Activated CD4-positive, alpha-beta T cell treated with anti-CD3 and anti-CD28 coated beads, Interleukin-2, amount 50 U/mL, for 16 hours (primary cell): Measurements from ENCODE around the gene ZNF518A.
"Not testable (repeated sequence)": the region's sequence is repeated elsewhere in the genome, so short reads cannot be mapped to it uniquely, and the experiment has no call there.

ENCODE experiments used
- DNase-seq: peaks from one replicate; pipeline ENCODE4 v3.0.0-alpha.2; 2020

ZNF518A gene

DNA sequence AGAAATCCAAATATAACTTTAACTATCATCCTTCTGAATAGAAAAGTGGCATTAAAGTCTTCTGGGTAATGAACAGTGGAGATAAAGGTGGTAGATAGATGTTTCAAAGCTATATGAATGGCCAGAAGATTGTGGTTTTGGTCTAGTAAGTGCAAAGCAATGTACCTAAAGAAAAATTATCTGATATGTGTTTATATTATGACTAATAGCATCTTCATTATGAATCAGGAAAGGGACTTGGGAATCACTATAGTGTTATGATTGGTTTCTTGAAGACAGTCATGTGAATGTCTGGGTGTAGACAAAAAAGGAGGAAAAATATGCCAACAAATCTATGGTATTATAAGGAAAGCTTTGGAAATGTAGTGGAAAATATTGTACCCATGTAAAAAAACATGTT is 3.0 kb downstream of the ZNF518A start:
- peak; percentile 20 for DNase-seq

DNA sequence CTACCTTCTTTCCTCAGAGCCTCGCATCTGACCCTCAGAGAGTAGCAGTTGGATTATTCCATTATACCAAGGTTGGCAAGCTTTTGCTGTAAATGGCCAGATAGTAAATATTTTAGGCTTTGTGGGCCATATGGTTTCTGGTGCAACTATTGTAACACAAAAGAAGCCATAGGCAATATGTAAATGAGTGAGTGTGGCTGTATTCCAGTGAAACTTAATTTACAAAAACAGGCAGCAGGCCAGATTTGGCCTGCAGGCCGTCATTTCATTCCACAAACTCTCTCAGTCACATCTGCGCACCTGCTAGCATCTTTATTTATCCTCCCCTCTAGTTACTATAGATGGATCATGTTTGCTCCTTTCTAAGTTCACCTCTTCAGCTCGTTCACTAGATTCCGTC is 6.7 kb downstream of the ZNF518A start:
- no peak for DNase-seq

DNA sequence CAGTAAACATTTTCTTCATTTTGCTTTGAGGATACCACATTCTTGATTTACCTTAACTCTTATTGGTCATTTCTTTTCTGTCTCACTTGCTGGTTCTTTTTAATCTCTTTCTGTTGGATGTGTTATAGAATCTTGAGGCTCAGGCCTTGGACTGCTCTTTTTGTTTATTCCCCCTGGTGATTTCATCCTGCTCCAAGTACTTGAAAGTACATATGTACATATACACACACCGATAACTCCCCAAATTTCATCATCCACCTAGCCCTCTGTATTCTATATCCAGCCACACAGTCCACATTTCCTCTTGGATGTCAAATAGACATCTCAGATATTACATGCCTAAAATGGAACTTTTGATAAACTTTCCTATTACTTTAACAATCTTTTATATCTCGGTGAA is 7.5 kb downstream of the ZNF518A start:
- no peak for DNase-seq

DNA sequence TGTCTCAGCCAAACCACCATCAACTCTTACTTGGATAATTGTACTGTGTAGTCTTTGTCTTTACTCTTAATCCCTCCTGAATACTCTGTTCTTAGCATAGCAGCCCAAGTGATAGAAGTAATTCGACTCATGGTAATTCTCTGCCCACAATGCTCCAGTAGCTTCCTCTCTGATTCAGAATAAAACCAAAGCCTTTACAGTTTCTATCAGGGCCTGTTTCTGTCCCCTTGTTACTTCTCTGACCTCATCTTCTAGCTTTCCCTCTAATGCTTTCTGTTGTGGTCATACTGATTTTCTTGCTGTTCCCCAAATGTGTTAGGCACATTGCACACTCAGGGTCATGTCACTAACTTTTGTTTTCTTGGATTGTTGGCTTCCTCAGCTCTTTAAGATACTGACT is 8.0 kb downstream of the ZNF518A start:
- DNase-seq, result peak; percentile 75

DNA sequence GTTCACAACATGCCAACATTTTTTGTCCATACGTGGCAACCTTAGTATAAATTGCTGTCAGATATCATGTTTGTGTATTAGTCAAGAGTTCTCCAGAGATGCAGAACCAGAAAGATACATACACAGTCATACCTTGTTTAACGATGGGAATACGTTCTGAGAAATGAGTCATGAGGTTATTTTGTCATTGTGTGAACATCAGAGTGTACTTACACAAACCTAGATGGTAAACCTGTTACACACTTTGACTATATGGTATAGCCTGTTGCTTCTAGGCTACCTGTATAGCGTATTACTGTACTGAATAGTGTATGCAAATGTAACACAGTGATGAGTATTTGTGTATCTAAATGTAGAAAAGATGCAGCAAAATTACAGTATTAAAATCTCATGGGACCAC is 22.3 kb downstream of the ZNF518A start:
- DNase-seq, result peak; percentile 60

GRCh38 chr10:96153070-96153469 is 23.0 kb downstream of the ZNF518A start:
- peak; percentile 43 for DNase-seq

DNA sequence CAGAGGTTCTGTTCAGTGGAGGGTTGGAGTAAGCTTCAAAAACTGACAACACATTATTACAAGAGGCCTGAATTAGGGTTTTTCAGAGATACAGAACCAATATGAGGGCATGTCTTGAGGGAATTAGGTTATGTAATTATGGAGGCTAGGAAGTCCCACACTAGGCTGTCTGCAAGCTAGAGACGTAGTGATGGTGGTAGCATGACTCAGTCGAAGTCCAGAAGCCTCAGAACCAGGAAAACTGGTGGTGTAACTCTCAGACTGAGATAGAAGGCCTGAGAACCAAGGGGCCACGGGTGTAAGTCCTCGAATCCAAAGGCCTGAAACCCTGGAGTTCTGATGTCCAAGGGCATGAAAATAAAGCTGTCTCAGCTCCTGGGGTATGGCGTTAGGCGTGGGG is 35.6 kb downstream of the ZNF518A start:
- no peak for DNase-seq

DNA sequence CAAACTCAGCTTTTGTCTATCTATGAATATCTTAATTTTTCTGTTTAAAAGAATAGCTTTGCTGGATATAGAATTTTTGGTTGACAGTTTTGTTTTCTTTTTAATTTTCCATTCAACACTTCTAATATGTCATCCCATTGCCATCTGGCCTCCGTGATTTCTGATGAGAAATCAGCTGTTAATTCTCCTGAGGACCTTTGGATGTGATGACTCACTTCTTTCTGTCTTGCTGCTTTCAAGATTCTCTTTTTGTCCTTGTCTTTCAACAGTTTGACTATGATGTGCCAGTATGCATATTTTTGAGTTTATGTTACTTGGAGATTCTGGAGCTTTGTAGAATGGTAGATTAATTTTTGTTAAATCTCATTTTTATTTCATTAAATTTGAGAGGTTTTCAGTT is 38.4 kb downstream of the ZNF518A start:
- DNase-seq, result no peak

- no peak for DNase-seq
These were observed 40.1 kb downstream of the ZNF518A start for GRCh38 chr10:96170230-96170629.

GRCh38 chr10:96172666-96173065 is 42.6 kb downstream of the ZNF518A start:
- DNase-seq, result no peak

DNA sequence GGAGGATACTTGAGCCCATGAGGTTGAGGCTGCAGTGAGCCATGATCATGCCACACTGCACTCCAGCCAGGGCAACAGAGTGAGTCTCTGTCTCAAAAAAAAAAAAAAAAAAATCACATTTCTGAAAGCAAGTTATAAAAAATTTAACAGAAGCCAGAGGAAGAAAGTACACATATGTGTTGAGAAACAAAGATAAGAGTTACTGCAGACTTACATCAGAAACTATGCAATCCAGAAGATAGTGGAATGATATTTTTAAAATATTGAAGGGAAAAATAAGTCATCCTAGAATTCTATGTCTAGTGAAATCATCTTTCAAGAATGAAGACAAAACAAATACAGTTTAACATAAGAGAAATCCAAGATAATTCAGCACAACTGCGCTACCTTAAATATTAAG is 46.9 kb downstream of the ZNF518A start:
- DNase-seq, result no peak

GRCh38 chr10:96188421-96188820 is 58.3 kb downstream of the ZNF518A start:
- no peak for DNase-seq

GRCh38 chr10:96188916-96189315 is 58.8 kb downstream of the ZNF518A start:
- DNase-seq, result no peak

- DNase-seq, result not testable (repeated sequence)
These were observed 59.4 kb downstream of the ZNF518A start for GRCh38 chr10:96189505-96189904.

GRCh38 chr10:96201525-96201924 is 71.4 kb downstream of the ZNF518A start:
- DNase-seq, result no peak

- DNase-seq, result no peak
These were observed 75.5 kb downstream of the ZNF518A start for GRCh38 chr10:96205580-96205979.

DNA sequence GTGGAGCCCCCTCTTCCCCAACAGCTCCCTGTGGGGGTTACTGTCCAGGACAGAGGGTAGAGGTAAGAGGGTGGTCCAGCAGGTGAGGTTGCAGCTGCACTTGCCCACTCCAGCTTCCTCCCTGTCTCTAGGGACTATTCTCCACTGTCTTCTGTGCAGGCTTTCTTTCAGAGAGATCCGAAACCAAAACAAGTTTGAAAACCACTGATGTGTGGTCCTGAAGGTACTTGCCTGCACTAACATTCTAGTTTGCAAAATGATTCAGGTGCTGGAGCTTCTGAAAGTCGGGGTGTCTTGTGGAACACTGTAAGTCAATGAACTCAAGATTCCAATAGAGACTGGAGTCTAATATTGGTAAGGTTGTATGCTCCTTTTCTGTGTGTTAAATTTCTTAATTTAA is 78.2 kb downstream of the ZNF518A start:
- no peak for DNase-seq

GRCh38 chr10:96208946-96209345 is 78.8 kb downstream of the ZNF518A start:
- no peak for DNase-seq

DNA sequence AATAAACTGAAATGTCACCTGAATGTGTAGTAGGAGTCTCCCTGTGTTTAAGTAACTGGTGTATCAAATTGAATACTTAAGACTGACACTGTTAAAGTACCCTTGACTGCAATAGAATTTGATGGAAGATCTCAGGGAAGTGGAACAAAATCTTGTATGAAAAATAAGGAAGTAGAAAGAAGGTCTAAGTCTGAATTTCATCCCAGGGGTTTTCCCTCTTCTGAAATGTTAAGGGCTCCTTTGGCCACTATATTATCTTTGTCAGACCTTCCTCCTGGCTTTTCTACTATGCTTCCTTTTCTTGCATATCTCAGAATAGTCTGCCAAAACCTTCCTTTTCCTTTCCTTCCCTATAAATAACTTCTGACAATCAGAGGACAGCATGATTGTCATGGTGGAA is 81.7 kb downstream of the ZNF518A start:
- DNase-seq, result no peak

- DNase-seq, result no peak
These were observed 82.8 kb downstream of the ZNF518A start for GRCh38 chr10:96212911-96213310.
